CD8-positive, alpha-beta memory T cell (primary cell): ENCODE measurements around the gene EPS8L2. TPM values are rescaled to one million over a fixed set of nuclear protein-coding genes. Genes with fewer than 3 reads are reported as not detected.

ENCODE experiments used
- CTCF ChIA-PET: fragments of 350-600 bp; sonication (Branson Sonifier 250); formaldehyde crosslinking; loops from one replicate; lab custom pipeline; 2021; ENCODE audit warnings: antibody characterized with exemption; lab: Charles Lee
- POLR2A ChIA-PET: fragments of 350-600 bp; sonication (Branson Sonifier 250); formaldehyde crosslinking; loops from one replicate; lab custom pipeline; 2021; ENCODE audit warnings: antibody characterized with exemption; lab: Charles Lee
- DNase-seq, 5 donors: peaks; one replicate each; pipeline versions ENCODE4 v3.0.0 to v3.0.0-alpha.2; 2020 to 2022; ENCODE audit warnings: mixed read lengths in 1 of 5
- H3K27ac ChIP-seq: one replicate; pipeline ENCODE4 v1.7.0; 2013; ENCODE audit warnings: low read depth, mild to moderate bottlenecking, low read length, moderate library complexity
- H3K27me3 ChIP-seq: 2 replicates; pipeline ENCODE4 v1.7.0; 2013; ENCODE audit warnings: low read length, mild to moderate bottlenecking; ENCODE audit not compliant: insufficient read depth, poor library complexity, severe bottlenecking
- H3K36me3 ChIP-seq: 2 replicates; pipeline ENCODE4 v1.7.0; 2013; ENCODE audit warnings: mild to moderate bottlenecking, low read length, moderate library complexity; ENCODE audit not compliant: insufficient read depth
- H3K4me1 ChIP-seq: 2 replicates; pipeline ENCODE4 v1.7.0; 2013; ENCODE audit warnings: mild to moderate bottlenecking, low read length, moderate library complexity; ENCODE audit not compliant: insufficient read depth
- H3K4me3 ChIP-seq: 2 replicates; pipeline ENCODE4 v1.7.0; 2013; ENCODE audit warnings: mild to moderate bottlenecking, low read length
- H3K9me3 ChIP-seq: 2 replicates; pipeline ENCODE4 v1.7.0; 2013; ENCODE audit warnings: mild to moderate bottlenecking, low read length
- H3K27ac Mint-ChIP-seq, 8 donors: one replicate each; pipeline ENCODE4 v1.8.0; 2020 to 2021; ENCODE audit warnings: mixed read lengths in 8 of 8, mild to moderate bottlenecking in 6 of 8, inconsistent platforms in 3 of 8, moderate library complexity in 3 of 8
- H3K27me3 Mint-ChIP-seq, 2 donors: one replicate each; pipeline ENCODE4 v1.8.0; 2020 to 2021; ENCODE audit warnings: mixed read lengths in 2 of 2, mild to moderate bottlenecking in 1 of 2, moderate library complexity in 1 of 2
- H3K36me3 Mint-ChIP-seq, 3 donors: one replicate each; pipeline ENCODE4 v1.8.0; 2020 to 2021; ENCODE audit warnings: mixed read lengths in 3 of 3, inconsistent platforms in 1 of 3, mild to moderate bottlenecking in 1 of 3
- H3K4me1 Mint-ChIP-seq, 3 donors: one replicate each; pipeline ENCODE4 v1.8.0; 2020 to 2021; ENCODE audit warnings: mixed read lengths in 3 of 3, inconsistent platforms in 1 of 3, mild to moderate bottlenecking in 1 of 3
- H3K4me3 Mint-ChIP-seq, 7 donors: one replicate each; pipeline ENCODE4 v1.8.0; 2020 to 2021; ENCODE audit warnings: mixed read lengths in 7 of 7, mild to moderate bottlenecking in 6 of 7, moderate library complexity in 4 of 7, inconsistent platforms in 2 of 7
- H3K9me3 Mint-ChIP-seq, 5 donors: one replicate each; pipeline ENCODE4 v1.8.0; 2020 to 2022; ENCODE audit warnings: mixed read lengths in 5 of 5, mild to moderate bottlenecking in 3 of 5, moderate library complexity in 2 of 5, inconsistent platforms in 1 of 5
- polyA plus RNA-seq: library from polyadenylated mRNA; unstranded; fragments of 300-500 nt; fragmentation: Illumina TruSeq; gene quantifications from one replicate; pipeline ENCODE4 v1.2.3, GENCODE V29; 2021
- total RNA-seq, 2 experiments: library from RNA; stranded (reverse); gene quantifications; one replicate each; pipeline ENCODE4 v1.2.3, GENCODE V29; 2021

EPS8L2 gene
- total and polyA plus RNA-seq, 3 experiments from 2014 or later = 7.0 to 22.9 (median 7.8) TPM

DNA sequence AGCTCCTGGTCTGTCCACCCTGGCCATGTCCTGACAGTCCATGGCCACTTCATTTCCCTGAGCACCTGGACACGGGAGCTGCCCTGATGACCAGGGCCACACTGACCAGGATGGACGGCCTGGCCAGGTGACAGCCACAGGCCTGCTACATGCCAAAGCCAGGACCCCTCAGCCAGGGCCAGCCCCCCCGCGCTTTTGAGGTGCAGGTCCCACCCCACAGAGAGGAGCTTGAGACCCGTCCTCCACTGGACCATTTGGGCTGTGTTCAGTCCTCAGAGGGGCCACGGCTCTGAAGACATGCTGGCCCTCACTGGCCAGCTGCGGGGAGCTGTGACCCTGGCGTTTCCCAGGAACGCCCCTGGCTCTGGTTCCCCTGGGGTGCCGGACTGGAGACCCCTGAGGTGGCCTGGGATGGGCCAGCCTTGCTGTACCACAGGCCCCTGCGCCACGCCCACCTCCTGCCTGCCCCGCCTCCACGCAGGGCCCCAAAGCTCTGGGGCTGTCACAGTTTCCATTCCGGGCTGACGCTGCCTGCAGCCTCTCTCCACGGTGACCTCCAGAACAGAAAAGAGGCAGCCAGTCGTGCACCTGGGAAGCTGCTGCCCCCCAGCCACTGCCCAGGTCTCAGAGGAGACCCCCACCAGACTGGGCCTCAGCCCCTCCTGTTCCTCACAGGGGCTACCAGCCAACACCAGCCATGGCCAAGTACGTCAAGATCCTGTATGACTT lies 18.2 kb downstream of the EPS8L2 start:
- Histone ChIP-seq H3K4me1 (peaks cover 37% of the 10 kb centered on the region), H3K27me3 (peaks cover 19% of the 10 kb centered on the region), H3K9me3 (no peaks in the 10 kb centered on the region), H3K27ac (no peak overlapping the region), H3K36me3 (no peaks in the 10 kb centered on the region), H3K4me3 (no peak overlapping the region)
- H3K36me3 Mint-ChIP-seq = no peaks in the 10 kb centered on the region
- H3K4me1 Mint-ChIP-seq = peaks cover 7 to 39% (median 11%) of the 10 kb centered on the region in 3 donors
- DNase-seq = no peak
- no peaks in the 10 kb centered on the region for H3K9me3 Mint-ChIP-seq
- CTCF ChIA-PET = interaction anchor here (0.9 to 7.4 kb wide), 11 partner anchors 13 to 179 kb away, joined by 3 to 69 read pairs (median 4); partner anchors contain the start of genes DEAF1, LMNTD2 and TMEM80
- H3K4me3 Mint-ChIP-seq = peak overlapping the region in 4 of 7 donors; percentile 19 to 66 (median 51)
- H3K27me3 Mint-ChIP-seq = peaks cover 7 to 20% of the 10 kb centered on the region in 2 donors
- no peak overlapping the region for H3K27ac Mint-ChIP-seq
- POLR2A ChIA-PET = interaction anchor here (2.9 kb wide), 1 partner anchor 169 kb away, joined by 13 read pairs; no protein-coding TSS in a partner anchor

DNA sequence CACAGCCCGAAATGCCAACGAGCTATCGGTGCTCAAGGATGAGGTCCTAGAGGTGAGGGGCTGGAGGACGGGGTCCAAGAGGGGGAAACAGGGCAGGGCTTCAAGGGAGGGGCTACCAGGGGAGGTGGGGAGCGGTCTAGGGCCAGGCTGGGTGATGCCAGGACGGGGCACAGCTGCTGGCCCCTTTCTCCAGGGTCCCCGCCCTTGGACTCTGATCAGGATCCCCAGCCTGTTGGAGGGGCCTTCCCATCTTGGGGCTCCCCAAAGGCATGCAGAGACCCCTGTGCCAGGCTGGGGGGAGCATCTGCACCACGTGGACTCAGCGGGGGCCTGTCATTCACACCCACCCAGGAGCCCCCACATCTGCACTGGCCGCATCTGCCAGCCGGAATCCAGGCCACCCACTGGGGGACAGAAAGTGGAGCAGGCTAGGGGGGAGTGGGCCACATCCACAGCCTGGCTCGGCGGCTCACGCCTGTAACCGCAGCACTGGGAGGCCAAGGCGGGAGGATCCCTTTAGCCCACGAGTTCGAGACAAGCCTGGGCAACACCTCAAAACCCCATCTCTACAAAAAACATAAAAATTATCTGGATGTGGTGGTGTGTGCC lies 18.9 kb downstream of the EPS8L2 start:
- no peak overlapping the region for H3K27ac Mint-ChIP-seq
- H3K9me3 ChIP-seq = no peaks in the 10 kb centered on the region
- H3K36me3 Mint-ChIP-seq = no peaks in the 10 kb centered on the region
- H3K27me3 Mint-ChIP-seq = peaks cover 7 to 14% of the 10 kb centered on the region in 2 donors
- no peaks in the 10 kb centered on the region for H3K9me3 Mint-ChIP-seq
- H3K4me1 Mint-ChIP-seq = peaks cover 7 to 35% (median 8%) of the 10 kb centered on the region in 3 donors
- no peak for DNase-seq
- H3K4me3 Mint-ChIP-seq = peak overlapping the region; percentile 52 to 79 (median 67)
- ChIA-PET POLR2A (interaction anchor here (2.9 kb wide), 1 partner anchor 170 kb away, joined by 13 read pairs; no protein-coding TSS in a partner anchor), CTCF (interaction anchor here (0.9 to 7.4 kb wide), 7 partner anchors 13 to 169 kb away, joined by 3 to 69 read pairs (median 5); partner anchors contain the start of genes DEAF1 and TMEM80)
- no peak overlapping the region for H3K27ac ChIP-seq
- peaks cover 37% of the 10 kb centered on the region for H3K4me1 ChIP-seq
- H3K36me3 ChIP-seq = no peaks in the 10 kb centered on the region
- no peak overlapping the region for H3K4me3 ChIP-seq
- H3K27me3 ChIP-seq = peaks cover 19% of the 10 kb centered on the region

DNA sequence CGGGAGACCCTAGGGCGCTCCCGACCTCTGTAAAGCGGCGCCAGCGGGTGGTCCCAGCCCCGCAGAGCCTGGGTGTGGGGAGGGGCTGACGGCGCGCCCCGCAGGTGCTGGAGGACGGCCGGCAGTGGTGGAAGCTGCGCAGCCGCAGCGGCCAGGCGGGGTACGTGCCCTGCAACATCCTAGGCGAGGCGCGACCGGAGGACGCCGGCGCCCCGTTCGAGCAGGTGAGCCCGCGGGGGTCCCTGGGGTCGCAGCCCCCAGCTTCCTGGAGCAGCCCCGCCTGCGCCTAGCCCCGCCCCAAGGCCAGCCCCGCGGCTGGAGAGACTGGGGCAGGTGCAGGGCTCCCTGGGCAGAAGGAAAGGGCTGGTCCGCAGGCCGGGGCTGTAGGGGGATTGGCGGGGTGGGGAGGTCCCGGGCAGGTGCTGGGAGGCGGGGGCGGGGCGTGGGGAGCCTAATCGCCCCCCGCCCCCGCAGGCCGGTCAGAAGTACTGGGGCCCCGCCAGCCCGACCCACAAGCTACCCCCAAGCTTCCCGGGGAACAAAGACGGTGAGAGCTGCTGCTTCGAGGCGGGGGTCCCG lies 19.7 kb downstream of the EPS8L2 start:
- H3K4me1 ChIP-seq = peaks cover 37% of the 10 kb centered on the region

DNA sequence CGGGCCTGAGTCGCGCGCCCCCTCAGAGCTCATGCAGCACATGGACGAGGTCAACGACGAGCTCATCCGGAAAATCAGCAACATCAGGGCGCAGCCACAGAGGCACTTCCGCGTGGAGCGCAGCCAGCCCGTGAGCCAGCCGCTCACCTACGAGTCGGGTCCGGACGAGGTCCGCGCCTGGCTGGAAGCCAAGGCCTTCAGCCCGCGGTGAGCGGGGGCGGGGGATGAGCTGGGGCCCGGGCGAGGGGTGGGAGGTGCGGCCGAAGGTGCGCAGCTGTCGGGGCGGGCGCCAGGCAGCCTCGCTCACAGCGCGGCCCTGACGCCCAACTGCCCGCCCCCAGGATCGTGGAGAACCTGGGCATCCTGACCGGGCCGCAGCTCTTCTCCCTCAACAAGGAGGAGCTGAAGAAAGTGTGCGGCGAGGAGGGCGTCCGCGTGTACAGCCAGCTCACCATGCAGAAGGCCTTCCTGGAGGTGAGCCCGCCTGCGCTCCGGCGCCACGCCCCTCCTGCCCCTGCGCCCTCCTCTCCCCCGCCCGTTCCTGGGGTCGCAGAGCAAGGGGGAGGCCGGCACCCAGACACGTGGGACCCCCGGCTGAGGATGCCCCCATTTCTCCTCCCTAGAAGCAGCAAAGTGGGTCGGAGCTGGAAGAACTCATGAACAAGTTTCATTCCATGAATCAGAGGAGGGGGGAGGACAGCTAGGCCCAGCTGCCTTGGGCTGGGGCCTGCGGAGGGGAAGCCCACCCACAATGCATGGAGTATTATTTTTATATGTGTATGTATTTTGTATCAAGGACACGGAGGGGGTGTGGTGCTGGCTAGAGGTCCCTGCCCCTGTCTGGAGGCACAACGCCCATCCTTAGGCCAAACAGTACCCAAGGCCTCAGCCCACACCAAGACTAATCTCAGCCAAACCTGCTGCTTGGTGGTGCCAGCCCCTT lies 20.5 kb downstream of the EPS8L2 start:
- Histone ChIP-seq H3K9me3 (no peaks in the 10 kb centered on the region), H3K4me1 (peaks cover 30% of the 10 kb centered on the region), H3K27ac (no peak overlapping the region), H3K36me3 (no peaks in the 10 kb centered on the region), H3K27me3 (peaks cover 9% of the 10 kb centered on the region), H3K4me3 (peak overlapping the region; percentile 41)
- POLR2A ChIA-PET = interaction anchor here (0.5 to 2.9 kb wide), 17 partner anchors 21 to 194 kb away, joined by 3 to 13 read pairs (median 3); partner anchors contain the start of genes DEAF1, EPS8L2, IRF7 and PHRF1
- no peaks in the 10 kb centered on the region for H3K9me3 Mint-ChIP-seq
- no peaks in the 10 kb centered on the region for H3K36me3 Mint-ChIP-seq
- peaks cover 6 to 8% of the 10 kb centered on the region in 2 donors for H3K27me3 Mint-ChIP-seq
- CTCF ChIA-PET = interaction anchor here (0.6 to 7.4 kb wide), 20 partner anchors 10 to 191 kb away, joined by 3 to 69 read pairs (median 4); partner anchors contain the start of genes DEAF1, HRAS, LMNTD2 and RASSF7
- peak overlapping the region; percentile 61 to 87 (median 69) for H3K4me3 Mint-ChIP-seq
- peaks cover 5 to 24% (median 7%) of the 10 kb centered on the region in 3 donors for H3K4me1 Mint-ChIP-seq
- peak; percentile 33 to 73 (median 47) for DNase-seq
- H3K27ac Mint-ChIP-seq = peak overlapping the region in 3 of 8 donors; percentile 43 to 55 (median 51)

More for the DNA sequence above, 19.7 kb downstream of the EPS8L2 start:
- Histone ChIP-seq H3K9me3 (no peaks in the 10 kb centered on the region), H3K27ac (no peak overlapping the region), H3K36me3 (no peaks in the 10 kb centered on the region), H3K27me3 (peaks cover 14% of the 10 kb centered on the region), H3K4me3 (no peak overlapping the region)
- Mint-ChIP-seq H3K27ac (peak overlapping the region in 1 of 8 donors; percentile 57), H3K36me3 (no peaks in the 10 kb centered on the region), H3K27me3 (peaks cover 7 to 11% of the 10 kb centered on the region in 2 donors), H3K4me1 (peaks cover 7 to 31% (median 7%) of the 10 kb centered on the region in 3 donors), H3K9me3 (no peaks in the 10 kb centered on the region), H3K4me3 (peak overlapping the region; percentile 62 to 87 (median 70))
- CTCF ChIA-PET = interaction anchor here (0.8 to 7.4 kb wide), 15 partner anchors 11 to 190 kb away, joined by 3 to 69 read pairs (median 4); partner anchors contain the start of genes DEAF1, HRAS, LMNTD2 and RASSF7
- no peak for DNase-seq
- POLR2A ChIA-PET = interaction anchor here (0.5 to 2.9 kb wide), 16 partner anchors 20 to 193 kb away, joined by 3 to 13 read pairs (median 4); partner anchors contain the start of genes DEAF1, EPS8L2, IRF7 and PHRF1

DNA sequence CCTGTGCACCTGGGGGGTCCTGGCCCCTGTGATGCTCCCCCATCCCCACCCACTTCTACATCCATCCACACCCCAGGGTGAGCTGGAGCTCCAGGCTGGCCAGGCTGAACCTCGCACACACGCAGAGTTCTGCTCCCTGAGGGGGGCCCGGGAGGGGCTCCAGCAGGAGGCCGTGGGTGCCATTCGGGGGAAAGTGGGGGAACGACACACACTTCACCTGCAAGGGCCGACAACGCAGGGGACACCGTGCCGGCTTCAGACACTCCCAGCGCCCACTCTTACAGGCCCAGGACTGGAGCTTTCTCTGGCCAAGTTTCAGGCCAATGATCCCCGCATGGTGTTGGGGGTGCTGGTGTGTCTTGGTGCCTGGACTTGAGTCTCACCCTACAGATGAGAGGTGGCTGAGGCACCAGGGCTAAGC lies 21.3 kb downstream of the EPS8L2 start:
- peaks cover 5 to 17% (median 7%) of the 10 kb centered on the region in 3 donors for H3K4me1 Mint-ChIP-seq
- Histone ChIP-seq H3K27me3 (peaks cover 3% of the 10 kb centered on the region), H3K36me3 (no peaks in the 10 kb centered on the region), H3K4me3 (no peak overlapping the region), H3K9me3 (no peaks in the 10 kb centered on the region), H3K4me1 (peaks cover 23% of the 10 kb centered on the region), H3K27ac (peak overlapping the region; percentile 2)
- H3K9me3 Mint-ChIP-seq = no peaks in the 10 kb centered on the region
- H3K27ac Mint-ChIP-seq = no peak overlapping the region
- H3K27me3 Mint-ChIP-seq = peaks cover 3 to 4% of the 10 kb centered on the region in 2 donors
- ChIA-PET CTCF (interaction anchor here (0.6 to 7.4 kb wide), 13 partner anchors 9 to 173 kb away, joined by 3 to 69 read pairs (median 4); partner anchors contain the start of genes DEAF1, LMNTD2, RASSF7 and TALDO1), POLR2A (interaction anchor here (1.2 to 1.8 kb wide), 2 partner anchors 32 to 191 kb away, joined by 3 to 10 read pairs; partner anchors contain the start of genes DEAF1 and TMEM80)
- H3K36me3 Mint-ChIP-seq = no peaks in the 10 kb centered on the region
- H3K4me3 Mint-ChIP-seq = peak overlapping the region in 2 of 7 donors; percentile 34 to 72
- DNase-seq = no peak

GRCh38 chr11:727859-728748 lies 22.1 kb downstream of the EPS8L2 start:
- Mint-ChIP-seq H3K9me3 (no peaks in the 10 kb centered on the region), H3K4me1 (peaks cover 4 to 15% (median 5%) of the 10 kb centered on the region in 3 donors), H3K36me3 (no peaks in the 10 kb centered on the region), H3K4me3 (peak overlapping the region in 1 of 7 donors; percentile 32), H3K27ac (no peak overlapping the region), H3K27me3 (peaks cover 1 to 3% of the 10 kb centered on the region in 2 donors)
- DNase-seq = peak; percentile 75 to 85 (median 76)
- CTCF ChIA-PET = interaction anchor here (0.7 to 7.4 kb wide), 9 partner anchors 10 to 174 kb away, joined by 3 to 69 read pairs (median 4); partner anchors contain the start of genes DEAF1 and TMEM80
- Histone ChIP-seq H3K36me3 (no peaks in the 10 kb centered on the region), H3K27me3 (no peaks in the 10 kb centered on the region), H3K9me3 (no peaks in the 10 kb centered on the region), H3K27ac (peak overlapping the region; percentile 2), H3K4me1 (peaks cover 18% of the 10 kb centered on the region), H3K4me3 (no peak overlapping the region)
- POLR2A ChIA-PET = interaction anchor here (1.2 kb wide), 1 partner anchor 192 kb away, joined by 3 read pairs; no protein-coding TSS in a partner anchor
